HCT116 (cell line): ENCODE measurements around the gene CYP2C19.

Experiments
- CTCF ChIP-seq, 3 experiments: fragments of 200-600 bp in 1 of 3; sonication (generic) in 1 of 3; IDR thresholded peaks in 2 of 3; conservative IDR thresholded peaks in 1 of 3; 2 replicates each; pipeline ENCODE4 v1.5.1; 2012 to 2017; ENCODE audit warnings: low read depth in 2 of 3, low read length in 2 of 3, antibody characterized with exemption in 1 of 3, borderline replicate concordance in 1 of 3, control low read depth in 1 of 3, mild to moderate bottlenecking in 1 of 3, mixed read lengths in 1 of 3, mixed run types in 1 of 3, moderate library complexity in 1 of 3; ENCODE audit not compliant: insufficient read depth in 1 of 3
- JUND ChIP-seq: IDR thresholded peaks from 2 replicates; pipeline ENCODE4 v1.6.1; 2012
- SRF ChIP-seq: IDR thresholded peaks from 2 replicates; pipeline ENCODE4 v1.6.1; 2012; ENCODE audit warnings: low read depth

GRCh38 chr10:94735197-94735596, 27.3 kb upstream of the CYP2C19 start:
- TF ChIP-seq SRF (no peak), CTCF (IDR thresholded peaks at IDR 0.05 in 2 of 3, conservative IDR thresholded peaks at IDR 0.05 in 1 of 3; ENCODE audit: borderline replicate concordance in 1 of 3, insufficient read depth in 1 of 3, low read depth in 2 of 3, low read length in 2 of 3) (no peak), JUND (no peak)
